Fibroblast of pulmonary artery (primary cell): ENCODE results near the gene SHTN1.

Source experiments
- DNase-seq: peaks from one replicate; pipeline ENCODE4 v3.0.0-alpha.2; 2010; ENCODE audit warnings: low read depth
- H3K4me3 ChIP-seq: replicated peaks from 2 replicates; pipeline ENCODE4 v1.5.1; 2011; ENCODE audit warnings: low read depth, mild to moderate bottlenecking, control low read depth, low read length, moderate library complexity
- TF ChIP-seq, protein P1 (sequence below): IDR thresholded peaks from 2 replicates; pipeline ENCODE4 v1.5.1; 2011; ENCODE audit warnings: mild to moderate bottlenecking, control low read depth, low read length, inconsistent platforms; ENCODE audit errors: missing control alignments

The SHTN1 gene

DNA sequence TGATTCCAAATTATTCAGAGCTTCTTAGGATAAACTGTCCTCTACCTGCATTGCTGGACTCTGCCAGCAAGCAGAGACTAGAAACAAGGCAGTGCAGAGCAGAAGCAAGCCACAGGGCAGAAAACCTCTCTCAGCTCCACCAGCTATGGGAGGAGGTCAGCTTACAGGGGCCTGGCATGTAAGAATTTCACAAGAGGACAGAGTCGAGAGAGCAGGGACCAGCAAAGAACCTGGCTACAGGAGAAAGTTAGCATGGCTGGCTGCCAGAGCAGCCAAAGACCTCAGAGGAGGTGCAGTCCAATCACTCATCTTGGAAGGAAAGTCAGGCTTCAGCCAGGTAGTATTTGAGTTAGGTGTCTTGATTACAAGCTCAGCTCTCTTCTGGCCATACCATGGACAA, 92.8 kb downstream of the SHTN1 start:
- DNase-seq = no peak
- no peak overlapping the region for H3K4me3 ChIP-seq
- TF ChIP-seq, protein P1, sequence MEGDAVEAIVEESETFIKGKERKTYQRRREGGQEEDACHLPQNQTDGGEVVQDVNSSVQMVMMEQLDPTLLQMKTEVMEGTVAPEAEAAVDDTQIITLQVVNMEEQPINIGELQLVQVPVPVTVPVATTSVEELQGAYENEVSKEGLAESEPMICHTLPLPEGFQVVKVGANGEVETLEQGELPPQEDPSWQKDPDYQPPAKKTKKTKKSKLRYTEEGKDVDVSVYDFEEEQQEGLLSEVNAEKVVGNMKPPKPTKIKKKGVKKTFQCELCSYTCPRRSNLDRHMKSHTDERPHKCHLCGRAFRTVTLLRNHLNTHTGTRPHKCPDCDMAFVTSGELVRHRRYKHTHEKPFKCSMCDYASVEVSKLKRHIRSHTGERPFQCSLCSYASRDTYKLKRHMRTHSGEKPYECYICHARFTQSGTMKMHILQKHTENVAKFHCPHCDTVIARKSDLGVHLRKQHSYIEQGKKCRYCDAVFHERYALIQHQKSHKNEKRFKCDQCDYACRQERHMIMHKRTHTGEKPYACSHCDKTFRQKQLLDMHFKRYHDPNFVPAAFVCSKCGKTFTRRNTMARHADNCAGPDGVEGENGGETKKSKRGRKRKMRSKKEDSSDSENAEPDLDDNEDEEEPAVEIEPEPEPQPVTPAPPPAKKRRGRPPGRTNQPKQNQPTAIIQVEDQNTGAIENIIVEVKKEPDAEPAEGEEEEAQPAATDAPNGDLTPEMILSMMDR = no peak

DNA sequence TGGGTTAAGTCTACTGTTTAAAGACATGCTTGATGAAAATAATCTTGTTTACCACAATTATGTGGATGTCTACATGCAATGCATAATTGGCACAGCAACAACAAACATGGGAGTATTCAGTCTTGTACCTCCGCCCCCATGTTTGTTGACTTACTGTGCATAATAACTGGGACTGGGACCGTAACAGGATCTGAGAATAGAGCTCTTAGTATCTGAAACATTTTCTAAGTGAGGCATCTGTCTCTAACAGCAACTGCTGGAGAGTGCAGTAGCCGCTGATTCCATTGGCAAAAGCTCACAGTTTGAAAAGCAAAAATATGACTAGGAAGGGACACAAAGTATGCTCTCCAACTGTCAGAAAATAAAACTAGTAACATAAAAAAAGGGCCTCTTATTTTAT, 94.1 kb downstream of the SHTN1 start:
- TF ChIP-seq, protein P1 = no peak
- no peak for DNase-seq
- H3K4me3 ChIP-seq = no peak overlapping the region

DNA sequence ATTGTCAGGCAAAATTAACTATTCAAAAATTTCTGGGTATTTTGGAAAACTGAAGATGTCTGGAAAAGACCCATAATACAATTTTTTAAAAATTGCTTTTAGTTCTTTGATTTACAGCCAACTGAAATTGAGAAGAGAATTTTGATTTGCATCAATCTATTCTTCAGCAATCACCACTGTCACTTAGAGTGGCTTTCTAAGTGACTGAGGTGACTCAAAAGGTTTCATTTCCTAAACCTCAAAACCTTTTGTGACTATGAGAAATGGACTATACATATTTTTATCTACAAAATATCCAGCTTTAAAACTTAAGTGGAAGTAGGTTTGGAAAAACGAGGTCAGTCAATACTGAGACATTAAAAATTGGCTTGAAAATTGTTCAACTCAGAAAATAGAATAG, 95.7 kb downstream of the SHTN1 start:
- TF ChIP-seq, protein P1 = no peak
- no peak overlapping the region for H3K4me3 ChIP-seq
- no peak for DNase-seq

DNA sequence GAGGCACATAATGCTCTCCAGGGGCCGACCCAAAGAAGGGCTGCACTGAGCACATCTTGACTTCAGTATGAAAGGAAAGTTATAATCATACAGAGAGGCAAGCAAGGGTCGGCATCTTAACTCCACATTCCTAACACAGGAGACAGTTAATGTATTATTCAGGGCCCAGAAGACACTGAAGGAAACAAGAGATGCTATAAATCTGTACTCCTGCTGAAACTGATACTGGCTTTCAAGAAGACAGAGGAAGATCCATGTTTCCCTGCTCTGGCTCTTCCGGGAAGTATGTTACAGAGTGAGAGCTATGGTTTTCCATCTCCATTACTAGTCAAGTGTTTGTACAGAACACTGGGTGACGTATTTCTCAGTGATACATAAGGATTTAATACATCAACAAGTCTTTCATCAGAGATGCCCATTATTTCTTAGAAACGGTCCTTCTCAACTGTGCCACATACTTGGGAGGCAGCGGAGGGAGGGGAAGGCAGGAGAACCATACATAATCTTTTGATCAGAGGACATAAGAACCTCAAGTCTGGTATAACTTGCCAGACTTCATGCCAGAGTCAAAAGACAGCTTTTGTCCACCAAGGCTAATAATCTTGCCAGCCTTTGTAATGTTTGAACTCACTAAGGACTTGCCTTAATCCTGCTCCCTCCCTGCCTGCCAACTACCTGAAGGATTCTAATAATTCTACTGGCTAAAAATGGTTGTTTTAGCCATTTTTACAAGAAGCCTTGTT, 97.6 kb downstream of the SHTN1 start:
- TF ChIP-seq, protein P1 = no peak
- no peak for DNase-seq
- H3K4me3 ChIP-seq = no peak overlapping the region

DNA sequence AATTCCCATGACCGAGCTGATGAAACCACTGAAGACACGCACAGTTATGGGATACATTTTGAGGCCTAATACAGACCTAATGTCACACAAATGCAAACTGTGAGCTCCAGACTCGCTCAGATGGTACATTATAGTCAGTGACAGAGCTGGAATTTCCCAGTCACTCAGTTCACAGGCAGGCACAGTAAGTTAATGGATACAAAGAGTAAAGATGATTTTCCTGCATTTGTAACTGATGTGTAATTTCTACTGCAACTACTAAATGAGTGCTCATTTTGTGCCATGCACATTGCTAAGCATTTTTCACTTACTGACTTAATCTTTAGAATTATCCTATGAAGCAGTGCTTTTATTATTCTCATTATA, 99.2 kb downstream of the SHTN1 start:
- no peak overlapping the region for H3K4me3 ChIP-seq
- DNase-seq = no peak
- TF ChIP-seq, protein P1 = no peak

DNA sequence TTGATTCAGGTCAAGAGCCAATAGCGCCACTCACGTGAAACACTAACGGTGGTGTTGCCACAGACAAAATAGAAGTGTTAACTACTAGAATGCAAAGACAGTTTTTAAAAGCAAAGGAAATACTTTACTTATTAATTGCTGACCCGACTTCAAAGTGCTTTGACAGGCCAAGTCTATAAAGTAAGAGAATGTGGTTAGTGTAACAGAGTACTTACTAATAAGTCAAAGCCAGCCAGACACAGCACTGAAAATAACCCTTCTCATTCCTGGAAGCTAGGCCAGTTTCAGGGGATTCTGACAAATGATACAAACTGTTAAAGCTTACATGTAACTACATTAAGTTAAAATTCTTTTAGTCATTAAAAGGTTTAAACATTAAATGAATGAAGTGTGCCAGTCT, 105.4 kb downstream of the SHTN1 start:
- no peak for DNase-seq
- H3K4me3 ChIP-seq = no peak overlapping the region
- TF ChIP-seq, protein P1 = no peak

DNA sequence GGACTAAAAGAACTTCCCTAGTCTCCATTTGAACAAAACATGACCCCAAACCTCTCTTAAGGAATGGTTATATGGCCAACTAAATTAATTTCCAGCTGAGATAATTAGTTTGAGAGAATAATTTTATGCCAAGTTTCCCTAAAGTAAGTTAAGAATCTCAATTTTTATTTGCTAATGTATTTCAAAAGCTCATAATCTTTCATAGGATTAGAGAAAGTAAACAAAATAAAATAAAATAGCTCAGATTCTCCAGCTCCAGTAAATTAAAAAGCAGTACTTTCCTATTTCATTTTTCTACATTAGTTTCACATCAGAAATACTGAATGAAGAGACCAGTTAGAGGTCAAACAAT, 111.3 kb downstream of the SHTN1 start:
- H3K4me3 ChIP-seq = no peak overlapping the region
- TF ChIP-seq, protein P1 = no peak
- no peak for DNase-seq
